Measurements from ENCODE around the gene PIP4K2A. TPM values are rescaled to one million over a fixed set of nuclear protein-coding genes. Genes with fewer than 3 reads are reported as not detected.
A peak's percentile ranks its signal among the peaks of the same experiment; 100 is the strongest.

Gene PIP4K2A
- total and polyA plus RNA-seq, 2 of the 8 experiments (the other 6 are each of a cell fraction or from before 2014, with no cell fraction given): 19.0 to 60.9 TPM

- H4K20me1 ChIP-seq (replicated peaks in 1 of 2; ENCODE audit: control insufficient read depth in 1 of 2, insufficient read depth in 2 of 2, low read length in 2 of 2): no peaks in the 10 kb centered on the region
- TF ChIP-seq SAP30 (IDR thresholded peaks at IDR 0.05; ENCODE audit: insufficient read depth, insufficient replicate concordance, low read length) (no peak), PHF8 (conservative IDR thresholded peaks at IDR 0.05; ENCODE audit: low read depth, low read length) (no peak), YY1 (IDR thresholded peaks at IDR 0.05; ENCODE audit: low read depth, low read length) (no peak), BACH1 (IDR thresholded peaks at IDR 0.05; ENCODE audit: low read length) (no peak), SIN3A (conservative IDR thresholded peaks at IDR 0.05 in 1 of 2, IDR thresholded peaks at IDR 0.05 in 1 of 2; ENCODE audit: low read depth in 1 of 2, low read length in 2 of 2) (no peak), GABPA (IDR thresholded peaks at IDR 0.05; ENCODE audit: borderline replicate concordance, insufficient read depth, low read length) (no peak), CHD2 (IDR thresholded peaks at IDR 0.05; ENCODE audit: low read length) (no peak)
- no peak overlapping the region for H3K18ac ChIP-seq (ENCODE audit: extremely low read depth, low read length)
- no peak overlapping the region for H3K14ac ChIP-seq (ENCODE audit: insufficient read length)
- no peak overlapping the region for H2BK5ac ChIP-seq (ENCODE audit: low read depth, low read length)
- peaks cover 2% of the 10 kb centered on the region; the same call in 1 of the 2 replicates for H3K79me1 ChIP-seq (ENCODE audit: low read depth, low read length)
- POLR2A ChIA-PET (ENCODE audit: partially characterized antibody): no interaction called here
- DNase-seq (ENCODE audit: low read depth in 1 of 2, low spot score in 2 of 2) (peak in 1 of 2 experiments; percentile 35), FAIRE-seq (no peak)
- no peak overlapping the region for H3K56ac ChIP-seq (replicated peaks; ENCODE audit: insufficient read length, low read depth, low read length)
- no peak overlapping the region for H3K9ac ChIP-seq (replicated peaks in 1 of 4; ENCODE audit: extremely low read depth in 1 of 4, low read depth in 3 of 4, low read length in 3 of 4)
- H2AK5ac ChIP-seq (ENCODE audit: low read depth, low read length): no peak overlapping the region
- no peaks in the 10 kb centered on the region for H3K27me3 ChIP-seq (replicated peaks in 1 of 4; ENCODE audit: control insufficient read depth in 3 of 4, extremely low read depth in 1 of 4, insufficient read depth in 3 of 4, low read length in 3 of 4)
- no peak overlapping the region for H4K91ac ChIP-seq (replicated peaks; ENCODE audit: insufficient read length, low read length)
- no peak overlapping the region for H4K5ac ChIP-seq (ENCODE audit: insufficient read length, low read depth, low read length)
- no peak overlapping the region for H3K23ac ChIP-seq (ENCODE audit: insufficient read length)
- 0 out of 4 replicates have a peak, but pooled peaks cover 0 to 9% of the 10 kb centered on the region in 2 experiments for H3K79me2 ChIP-seq (ENCODE audit: control insufficient read depth in 1 of 2, insufficient read depth in 2 of 2, low read length in 2 of 2)
- H2BK120ac ChIP-seq (replicated peaks; ENCODE audit: low read depth, low read length): no peak overlapping the region
- no peak overlapping the region for H3K4me3 ChIP-seq (ENCODE audit: extremely low read depth in 1 of 4, insufficient read depth in 2 of 4, low read depth in 3 of 4, low read length in 4 of 4)
- no peak overlapping the region for H3K4ac ChIP-seq (replicated peaks; ENCODE audit: insufficient read length, low read depth, low read length)
- H3K4me2 ChIP-seq (ENCODE audit: insufficient read depth in 1 of 2, low read depth in 2 of 2, low read length in 2 of 2): no peak overlapping the region
- no peak overlapping the region for H4K8ac ChIP-seq (ENCODE audit: extremely low read depth, insufficient read depth, low read length)
- no peak overlapping the region for H2BK12ac ChIP-seq (ENCODE audit: low read depth, low read length)
- no peaks in the 10 kb centered on the region for H3K23me2 ChIP-seq (ENCODE audit: low read depth, low read length)
- no peak overlapping the region for H2AFZ ChIP-seq (ENCODE audit: low read length)
- H2BK20ac ChIP-seq (ENCODE audit: low read length): no peak overlapping the region
- H2BK15ac ChIP-seq (ENCODE audit: low read length): no peak overlapping the region
- CTCF ChIA-PET (ENCODE audit: partially characterized antibody): interaction anchor here (1.5 kb wide), 1 partner anchor 19 kb away, joined by 3 read pairs; no protein-coding TSS in a partner anchor
- H3K4me1 ChIP-seq (replicated peaks in 1 of 4; ENCODE audit: control insufficient read depth in 3 of 4, insufficient read depth in 4 of 4, low read length in 3 of 4): peaks cover 0 to 5% (median 3%) of the 10 kb centered on the region in 4 experiments; a peak in 4 of 7 replicates
- peaks cover 6 to 11% (median 7%) of the 10 kb centered on the region in 4 experiments for H3K36me3 ChIP-seq (ENCODE audit: control insufficient read depth in 2 of 4, insufficient read depth in 4 of 4, low read length in 3 of 4)
- no peaks in the 10 kb centered on the region for H3K9me3 ChIP-seq (ENCODE audit: insufficient read depth in 2 of 2, low read depth in 1 of 2, low read length in 1 of 2)
- WGBS, 2 experiments (ENCODE audit: extremely low coverage in 1 of 2, insufficient coverage in 1 of 2, insufficient read length in 1 of 2, insufficient replicate concordance in 2 of 2, low coverage in 1 of 2, low lambda C conversion rate in 2 of 2, missing lambda C conversion rate in 1 of 2): 83% methylated on average over 3 of the region's 3 CpGs; no CpG with 5 or more reads in 1 of the 2 experiments
- no peak overlapping the region for H3K27ac ChIP-seq (ENCODE audit: low read depth, low read length)
Observed at GRCh38 chr10:22593636-22594198, 120.7 kb downstream of the PIP4K2A start.

All from H1 (cell line).